22Rv1 (cell line): Measurements from ENCODE around the gene FRRS1L.

Experiments used
- H3K27ac ChIP-seq: fragments of 450-650 bp; 2 replicates; pipeline ENCODE4 v1.5.1; 2017
- CTCF ChIP-seq: fragments of 450-650 bp; IDR thresholded peaks from 2 replicates; pipeline ENCODE4 v1.5.1; 2017; ENCODE audit warnings: mild to moderate bottlenecking
- ZFX ChIP-seq: fragments of 450-650 bp; IDR thresholded peaks from 2 replicates; pipeline ENCODE4 v1.6.1; 2017; ENCODE audit warnings: antibody characterized with exemption, borderline replicate concordance

FRRS1L gene

DNA sequence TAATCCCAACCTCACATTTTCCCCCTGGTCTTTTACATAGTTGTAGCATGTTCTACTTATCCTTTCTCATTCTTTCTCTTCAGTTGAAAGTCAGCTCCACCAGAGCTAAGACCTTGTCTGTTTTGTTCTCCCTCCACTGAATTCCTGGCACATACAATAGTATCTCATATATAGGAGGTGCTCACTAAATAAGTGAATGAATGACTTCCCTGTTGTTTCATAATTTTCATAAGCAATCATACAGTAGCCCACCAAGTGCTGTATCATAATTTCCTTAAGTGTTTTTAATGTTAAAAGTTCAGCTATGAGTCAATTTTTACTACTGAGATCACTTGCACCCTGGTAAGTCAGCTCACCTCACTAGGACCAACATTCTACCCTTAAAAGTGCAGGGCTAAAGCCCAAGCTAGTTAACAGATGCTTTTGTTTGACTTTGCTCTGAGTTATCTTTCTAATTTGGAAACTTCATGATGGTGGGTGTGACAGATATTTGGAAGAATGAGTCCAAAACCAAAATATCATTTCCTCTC, 74.9 kb downstream of the FRRS1L start:
- H3K27ac ChIP-seq, result no peak overlapping the region
- TF ChIP-seq CTCF (no peak), ZFX (no peak)

- H3K27ac ChIP-seq, result no peak overlapping the region
- TF ChIP-seq ZFX, result no peak
- no peak for TF ChIP-seq CTCF
These were observed 78.8 kb downstream of the FRRS1L start for GRCh38 chr9:109088221-109088620.

DNA sequence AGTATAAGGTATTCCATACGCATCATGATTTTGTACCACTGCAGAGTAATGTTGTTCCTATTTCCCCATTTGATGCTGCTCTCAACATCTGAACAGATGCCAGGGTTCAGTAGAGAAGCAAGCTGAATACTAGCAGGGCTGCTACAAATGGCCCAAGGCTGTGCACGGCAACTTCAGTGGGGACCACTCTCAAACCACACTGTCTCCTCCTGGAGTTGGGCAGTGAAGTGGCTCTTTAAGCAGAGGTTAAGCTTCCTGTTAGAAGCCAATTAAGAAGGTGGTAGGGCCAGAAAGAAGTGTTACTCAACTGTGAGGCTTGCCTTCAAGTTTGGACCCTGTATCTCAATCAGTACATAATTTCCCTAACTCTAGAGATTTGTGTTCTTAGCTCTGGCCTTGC, 79.3 kb downstream of the FRRS1L start:
- TF ChIP-seq CTCF (no peak), ZFX (no peak)
- no peak overlapping the region for H3K27ac ChIP-seq

DNA sequence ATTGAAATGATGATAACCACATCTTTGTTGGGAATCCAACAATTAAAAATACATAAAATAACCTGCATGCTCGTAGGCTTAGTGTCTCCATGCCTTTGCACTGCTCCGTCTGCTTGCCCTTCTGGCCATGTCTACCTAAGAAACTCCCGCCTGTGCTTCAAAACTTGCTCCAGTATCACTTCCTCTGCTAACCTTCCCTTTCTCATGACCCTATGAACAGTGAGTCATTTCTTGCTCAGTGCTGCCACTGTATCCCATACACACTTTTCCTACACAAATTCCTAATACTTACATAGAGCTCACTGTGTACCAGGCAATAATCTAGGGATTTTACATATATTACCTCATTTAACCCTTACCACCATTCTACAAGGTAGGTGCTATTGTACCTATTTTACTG, 80.8 kb downstream of the FRRS1L start:
- H3K27ac ChIP-seq, result no peak overlapping the region
- TF ChIP-seq CTCF, result no peak
- TF ChIP-seq ZFX, result no peak

- TF ChIP-seq CTCF (no peak), ZFX (no peak)
- H3K27ac ChIP-seq, result no peak overlapping the region
These were observed 81.5 kb downstream of the FRRS1L start for GRCh38 chr9:109085510-109085909.

GRCh38 chr9:109083813-109084405, 83.1 kb downstream of the FRRS1L start:
- no peak overlapping the region for H3K27ac ChIP-seq
- TF ChIP-seq ZFX (no peak), CTCF (no peak)

DNA sequence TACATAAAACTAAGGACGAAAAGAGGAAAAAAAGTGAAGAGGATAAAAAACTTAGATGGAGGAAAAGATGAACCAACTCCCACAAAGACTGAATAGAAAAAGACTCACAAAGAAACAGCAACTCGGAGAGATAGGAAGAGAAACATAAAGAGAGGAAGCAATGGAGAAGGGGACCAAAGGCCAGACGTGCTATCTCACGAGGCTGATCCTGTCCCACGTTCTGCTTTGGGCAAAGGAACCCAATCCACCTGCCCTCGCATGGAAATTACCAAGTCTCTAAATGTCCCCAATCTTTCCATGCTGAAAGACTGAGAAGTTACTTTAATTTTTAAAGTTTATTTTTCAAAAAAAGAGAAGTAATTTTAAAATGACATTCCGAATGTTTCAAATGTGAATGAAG, 83.9 kb downstream of the FRRS1L start:
- no peak for TF ChIP-seq ZFX
- no peak for TF ChIP-seq CTCF

More for the DNA sequence above, 83.9 kb downstream of the FRRS1L start:
- H3K27ac ChIP-seq, result no peak overlapping the region
